Measurements from ENCODE around the gene PRKCE. TPM values are rescaled to one million over a fixed set of nuclear protein-coding genes. Genes with fewer than 3 reads are reported as not detected.

Gene PRKCE
- total RNA-seq, 4 donors from 2014 or later = 20.0 to 29.7 (median 25.2) TPM

GRCh38 chr2:46039543-46040303, 388.2 kb downstream of the PRKCE start:
- H3K36me3 ChIP-seq = no peaks in the 10 kb centered on the region
- no peak overlapping the region for H3K27ac ChIP-seq
- no peak for TF ChIP-seq CTCF (IDR thresholded peaks at IDR 0.05)
- no peak for TF ChIP-seq POLR2A (IDR thresholded peaks at IDR 0.05)
- H3K4me3 ChIP-seq = no peak overlapping the region
- no peak for DNase-seq
- no peaks in the 10 kb centered on the region for H3K27me3 ChIP-seq
- peaks cover 0 to 4% (median 0%) of the 10 kb centered on the region in 4 donors for H3K4me1 ChIP-seq
- H3K9me3 ChIP-seq = no peaks in the 10 kb centered on the region

- TF ChIP-seq POLR2A (IDR thresholded peaks at IDR 0.05) = no peak
- TF ChIP-seq CTCF (IDR thresholded peaks at IDR 0.05) = no peak
- Histone ChIP-seq H3K27ac (no peak overlapping the region), H3K36me3 (no peaks in the 10 kb centered on the region), H3K4me3 (no peak overlapping the region), H3K9me3 (no peaks in the 10 kb centered on the region), H3K4me1 (peaks cover 0 to 4% (median 0%) of the 10 kb centered on the region in 4 donors), H3K27me3 (no peaks in the 10 kb centered on the region)
- no peak for DNase-seq
Measured at GRCh38 chr2:46040563-46041155, 389.2 kb downstream of the PRKCE start.

GRCh38 chr2:46041434-46041833, 390.0 kb downstream of the PRKCE start:
- no peaks in the 10 kb centered on the region for H3K36me3 ChIP-seq
- H3K4me1 ChIP-seq = peaks cover 0 to 4% (median 0%) of the 10 kb centered on the region in 4 donors
- no peak for DNase-seq
- no peaks in the 10 kb centered on the region for H3K9me3 ChIP-seq
- H3K27ac ChIP-seq = no peak overlapping the region
- TF ChIP-seq CTCF (IDR thresholded peaks at IDR 0.05) (no peak), POLR2A (IDR thresholded peaks at IDR 0.05) (no peak)
- no peaks in the 10 kb centered on the region for H3K27me3 ChIP-seq
- H3K4me3 ChIP-seq = no peak overlapping the region

GRCh38 chr2:46042207-46042637, 390.7 kb downstream of the PRKCE start:
- Histone ChIP-seq H3K36me3 (no peaks in the 10 kb centered on the region), H3K4me1 (peaks cover 0 to 4% (median 0%) of the 10 kb centered on the region in 4 donors), H3K4me3 (no peak overlapping the region), H3K9me3 (no peaks in the 10 kb centered on the region), H3K27me3 (no peaks in the 10 kb centered on the region), H3K27ac (no peak overlapping the region)
- no peak for TF ChIP-seq CTCF (IDR thresholded peaks at IDR 0.05)
- no peak for TF ChIP-seq POLR2A (IDR thresholded peaks at IDR 0.05)
- DNase-seq = no peak

- Histone ChIP-seq H3K27ac (no peak overlapping the region), H3K4me3 (no peak overlapping the region), H3K9me3 (no peaks in the 10 kb centered on the region), H3K4me1 (peaks cover 0 to 4% (median 0%) of the 10 kb centered on the region in 4 donors), H3K27me3 (no peaks in the 10 kb centered on the region), H3K36me3 (no peaks in the 10 kb centered on the region)
- TF ChIP-seq CTCF (IDR thresholded peaks at IDR 0.05) (no peak), POLR2A (IDR thresholded peaks at IDR 0.05) (no peak)
- DNase-seq = no peak
Measured at GRCh38 chr2:46042711-46043110, 391.2 kb downstream of the PRKCE start.
